KOPT-K1 (cell line): ENCODE measurements around the gene TCP1.
"Not testable (repeated sequence)": the region's sequence is repeated elsewhere in the genome, so short reads cannot be mapped to it uniquely, and the experiment has no call there.

ENCODE experiments used
- H3K27ac ChIP-seq: fragments of 200-600 bp; sonication (generic); 2 replicates; pipeline ENCODE4 v1.5.1; 2016; ENCODE audit warnings: antibody characterized with exemption, mild to moderate bottlenecking, low read depth, low read length; ENCODE audit not compliant: poor library complexity, severe bottlenecking
- H3K36me3 ChIP-seq: fragments of 200-600 bp; sonication (generic); 2 replicates; pipeline ENCODE4 v1.5.1; 2017; ENCODE audit warnings: antibody characterized with exemption, mild to moderate bottlenecking, low read length, moderate library complexity; ENCODE audit not compliant: insufficient read depth
- H3K9me3 ChIP-seq: fragments of 200-600 bp; sonication (generic); 2 replicates; pipeline ENCODE4 v1.5.1; 2017; ENCODE audit warnings: antibody characterized with exemption, low read length, mild to moderate bottlenecking; ENCODE audit not compliant: insufficient read depth, poor library complexity, severe bottlenecking

Gene TCP1

DNA sequence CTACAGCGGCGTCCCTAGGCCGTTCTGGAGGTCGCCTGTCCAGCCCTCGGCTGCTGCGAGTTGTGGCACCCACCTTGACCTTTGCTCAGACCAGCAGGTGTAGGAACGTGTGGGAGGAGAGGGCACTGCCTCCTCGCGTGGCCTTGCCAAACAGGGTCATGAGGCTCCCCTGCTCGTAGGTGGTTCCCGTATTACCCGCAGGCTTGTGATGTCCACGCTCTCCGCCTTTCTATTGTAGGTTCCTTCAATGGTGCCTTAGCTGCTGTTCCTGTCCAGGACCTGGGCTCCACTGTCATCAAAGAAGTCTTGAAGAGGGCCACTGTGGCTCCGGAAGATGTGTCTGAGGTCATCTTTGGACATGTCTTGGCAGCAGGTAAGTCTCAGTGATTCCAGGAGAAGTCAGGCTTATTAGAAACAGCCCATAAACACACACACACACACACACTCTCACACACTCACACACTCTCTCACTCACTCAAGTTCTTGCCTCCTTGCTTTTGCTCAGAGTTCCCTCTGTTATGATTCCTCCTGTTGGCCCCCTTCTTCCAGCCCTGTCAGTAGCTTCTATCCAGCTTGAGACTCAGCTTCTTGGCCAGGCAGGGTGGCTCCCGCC, 26.6 kb downstream of the TCP1 start:
- Histone ChIP-seq H3K9me3 (no peaks in the 10 kb centered on the region), H3K27ac (peak overlapping the region; percentile 96), H3K36me3 (peaks cover 59% of the 10 kb centered on the region)

DNA sequence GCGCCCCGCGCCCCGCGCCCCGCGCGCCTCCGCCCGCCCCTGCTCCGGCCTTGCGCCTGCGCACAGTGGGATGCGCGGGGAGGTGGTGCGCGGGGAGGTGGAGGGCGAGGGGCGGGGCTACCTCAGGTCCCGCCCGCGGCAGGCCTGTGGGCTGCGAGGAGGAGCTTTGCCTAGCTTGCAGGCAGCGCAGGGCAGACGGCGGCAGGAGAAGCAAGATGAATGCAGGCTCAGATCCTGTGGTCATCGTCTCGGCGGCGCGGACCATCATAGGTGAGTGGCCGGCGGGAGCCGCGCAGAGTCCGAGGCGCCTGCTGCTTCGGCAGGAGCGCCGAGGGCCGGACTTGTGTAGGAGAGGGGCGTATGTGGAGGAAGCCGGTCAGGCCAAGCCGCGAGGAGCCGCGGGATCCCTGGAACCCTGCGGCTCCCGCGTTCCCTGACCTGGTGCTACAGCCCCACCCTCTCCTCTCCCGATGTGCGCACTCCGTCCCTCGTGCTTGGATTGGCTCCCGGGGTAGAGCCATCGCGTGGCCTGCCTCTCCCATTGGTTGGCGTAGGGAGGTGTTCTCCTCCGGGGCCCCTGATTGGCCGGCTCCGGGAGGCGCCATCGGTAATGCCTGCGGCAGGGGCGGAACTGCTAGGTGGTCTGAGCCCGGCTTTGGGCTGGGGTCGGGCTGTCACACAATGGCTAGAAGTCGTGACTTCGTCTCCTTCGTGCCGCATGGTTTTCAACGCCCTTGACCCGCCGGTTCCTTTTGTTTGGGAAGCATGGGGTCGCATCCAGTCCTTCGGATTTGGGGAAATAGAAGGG, 27.3 kb downstream of the TCP1 start, which contains the start of gene ACAT2:
Gene ACAT2, plus strand, starts transcription at position 173 of the 808 bp plus-strand sequence. Its CDS starts 43 bp downstream, at position 216.
- peaks cover 59% of the 10 kb centered on the region for H3K36me3 ChIP-seq
- H3K9me3 ChIP-seq = no peaks in the 10 kb centered on the region
- H3K27ac ChIP-seq = peak within 1 kb of the TSS; percentile 96

DNA sequence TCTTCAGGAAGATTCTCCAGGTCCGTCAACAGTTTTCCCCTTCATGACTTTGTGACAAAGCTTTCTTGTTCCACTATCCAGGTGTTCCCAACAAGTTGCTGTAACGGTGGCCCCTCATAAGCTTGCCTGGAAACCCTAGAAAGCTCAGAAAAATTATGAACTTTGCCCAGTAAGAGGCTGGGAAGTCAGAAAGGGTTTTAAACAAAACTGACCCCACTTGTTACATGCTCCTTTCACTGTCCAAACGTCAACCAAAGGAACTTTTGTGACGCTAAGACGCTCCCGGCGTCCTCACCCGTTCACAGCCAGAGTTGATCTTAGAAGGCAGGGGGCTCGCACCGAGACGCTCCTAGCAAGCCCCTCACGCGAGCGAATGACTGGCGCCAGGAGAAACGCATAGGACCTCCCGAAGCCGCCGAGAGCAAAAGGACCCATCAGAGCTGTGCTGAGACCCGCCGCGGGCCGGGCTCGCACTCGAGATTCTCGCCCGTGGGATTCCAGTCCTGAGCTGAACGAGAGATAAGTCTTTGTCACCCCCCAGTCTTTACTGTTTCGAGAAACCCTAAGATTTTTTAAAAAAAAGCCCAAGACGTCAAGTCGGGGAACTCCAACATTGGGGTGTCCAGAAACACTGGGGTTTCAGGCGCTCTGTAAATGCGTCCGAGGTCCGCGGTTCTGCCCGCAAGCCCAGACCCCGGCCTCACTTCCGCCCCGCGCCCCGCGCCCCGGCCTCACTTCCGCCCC, 28.1 kb downstream of the TCP1 start:
- Histone ChIP-seq H3K9me3 (no peaks in the 10 kb centered on the region), H3K27ac (peak overlapping the region; percentile 96), H3K36me3 (peaks cover 59% of the 10 kb centered on the region)

DNA sequence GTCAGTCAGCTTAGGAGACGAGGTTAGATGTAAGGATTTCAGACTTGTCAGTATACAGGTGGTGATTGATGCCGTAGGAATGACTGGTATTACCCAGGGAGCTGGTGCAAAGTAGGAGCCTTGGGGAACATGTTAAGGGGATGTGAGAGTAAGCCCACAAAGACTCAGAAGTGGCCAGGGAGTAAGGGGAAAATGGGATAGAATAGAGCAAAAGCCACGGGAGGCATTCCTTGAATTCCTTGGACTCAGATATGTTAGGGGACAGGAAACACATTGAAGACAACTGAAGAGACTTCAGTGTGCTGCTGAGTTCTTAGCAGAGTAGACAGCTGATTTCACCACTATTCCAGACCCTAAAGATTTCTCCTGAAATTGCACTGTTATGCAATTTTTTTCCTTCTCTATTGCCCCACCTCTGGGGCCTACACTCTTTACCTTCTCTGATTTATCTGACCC, 28.8 kb downstream of the TCP1 start:
- Histone ChIP-seq H3K36me3 (peaks cover 59% of the 10 kb centered on the region), H3K9me3 (no peaks in the 10 kb centered on the region), H3K27ac (peak overlapping the region; percentile 96)

DNA sequence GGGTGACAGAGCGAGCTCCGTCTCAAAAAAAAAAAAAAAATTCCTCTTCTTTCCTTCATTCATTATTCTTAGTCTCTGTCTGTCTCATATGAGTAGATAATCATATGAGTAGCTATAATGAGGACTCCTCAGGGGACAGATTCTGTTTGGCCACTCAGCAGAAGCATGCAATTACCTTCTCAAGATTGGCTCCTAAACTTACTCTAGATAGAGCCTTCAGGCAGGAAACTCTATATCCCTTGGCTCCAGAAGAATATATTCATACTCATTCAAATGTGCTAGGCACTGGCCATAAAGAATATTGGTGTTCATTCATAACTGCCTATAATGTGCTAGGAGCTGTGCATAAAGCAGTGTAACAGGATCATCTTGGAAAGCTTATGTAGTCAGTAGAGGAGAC, 29.8 kb downstream of the TCP1 start:
- H3K27ac ChIP-seq = no peak overlapping the region

DNA sequence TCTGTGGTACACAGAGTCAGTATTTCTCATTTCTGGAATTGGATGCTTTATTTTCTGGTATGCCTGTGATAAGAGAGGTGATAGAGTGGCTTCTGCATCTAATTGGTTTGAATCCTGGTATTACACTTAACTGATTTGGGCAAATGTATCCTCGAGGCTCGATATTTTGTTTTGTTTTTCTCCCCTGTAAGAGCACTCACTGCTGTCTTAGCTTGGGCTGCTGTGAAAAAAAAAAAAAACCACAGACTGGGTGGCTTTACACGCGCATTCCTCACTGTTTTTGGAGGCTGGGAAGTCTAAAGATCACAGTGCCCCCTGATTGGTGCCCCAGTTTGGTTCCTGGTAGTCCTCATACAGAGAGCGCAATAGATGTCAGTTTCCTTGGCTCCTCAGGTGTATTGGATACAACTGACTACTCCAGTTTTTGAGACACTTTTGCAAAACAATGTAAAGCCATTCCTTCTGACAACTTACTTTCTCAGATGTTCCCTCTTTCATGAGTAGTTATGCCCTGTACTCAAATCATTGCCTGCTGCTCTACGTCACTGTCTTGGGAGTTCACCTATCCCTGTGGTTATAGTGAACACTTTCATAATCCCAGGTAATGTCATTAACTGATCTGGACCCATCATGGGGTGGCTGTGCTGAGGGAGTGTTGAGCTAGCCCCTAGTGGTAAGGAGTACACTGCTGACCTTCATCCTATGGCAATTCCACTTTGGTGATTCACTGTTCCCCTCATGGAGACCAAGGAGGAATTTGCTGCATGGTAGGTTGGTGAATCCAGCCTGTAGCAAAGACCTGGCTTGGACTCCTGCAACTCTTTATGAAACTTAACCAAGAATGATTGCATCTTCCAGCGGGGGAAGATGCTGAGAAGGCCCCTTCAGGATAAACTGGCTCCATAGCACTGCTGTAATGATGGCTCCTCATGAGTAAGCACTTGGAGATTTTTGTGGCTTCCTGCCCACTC, 31.1 kb downstream of the TCP1 start:
- H3K36me3 ChIP-seq = peaks cover 61% of the 10 kb centered on the region
- H3K9me3 ChIP-seq = no peaks in the 10 kb centered on the region
- H3K27ac ChIP-seq = no peak overlapping the region

More for the DNA sequence above, 29.8 kb downstream of the TCP1 start:
- Histone ChIP-seq H3K36me3 (peaks cover 59% of the 10 kb centered on the region), H3K9me3 (no peaks in the 10 kb centered on the region)

DNA sequence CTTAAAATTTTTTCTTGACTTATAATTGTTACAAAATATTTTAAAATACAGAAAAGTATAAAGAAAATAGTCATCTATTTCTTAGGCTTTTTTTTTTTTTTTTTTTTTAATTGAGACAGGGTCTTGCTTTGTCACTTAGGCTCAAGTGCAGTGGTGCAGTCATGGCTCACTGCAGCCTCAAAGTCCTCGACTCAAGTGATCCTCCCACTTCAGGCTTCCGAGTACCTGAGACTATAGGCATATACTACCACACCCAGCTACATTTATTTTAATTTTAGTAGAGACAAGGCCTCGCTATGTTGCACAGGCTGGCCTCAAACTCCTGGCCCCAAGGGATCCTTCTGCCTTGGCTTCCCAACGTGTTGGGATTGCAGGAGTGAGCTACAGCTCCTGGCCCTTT, 32.9 kb downstream of the TCP1 start:
- H3K36me3 ChIP-seq = peaks cover 74% of the 10 kb centered on the region
- H3K9me3 ChIP-seq = no peaks in the 10 kb centered on the region
- H3K27ac ChIP-seq = no peak overlapping the region

DNA sequence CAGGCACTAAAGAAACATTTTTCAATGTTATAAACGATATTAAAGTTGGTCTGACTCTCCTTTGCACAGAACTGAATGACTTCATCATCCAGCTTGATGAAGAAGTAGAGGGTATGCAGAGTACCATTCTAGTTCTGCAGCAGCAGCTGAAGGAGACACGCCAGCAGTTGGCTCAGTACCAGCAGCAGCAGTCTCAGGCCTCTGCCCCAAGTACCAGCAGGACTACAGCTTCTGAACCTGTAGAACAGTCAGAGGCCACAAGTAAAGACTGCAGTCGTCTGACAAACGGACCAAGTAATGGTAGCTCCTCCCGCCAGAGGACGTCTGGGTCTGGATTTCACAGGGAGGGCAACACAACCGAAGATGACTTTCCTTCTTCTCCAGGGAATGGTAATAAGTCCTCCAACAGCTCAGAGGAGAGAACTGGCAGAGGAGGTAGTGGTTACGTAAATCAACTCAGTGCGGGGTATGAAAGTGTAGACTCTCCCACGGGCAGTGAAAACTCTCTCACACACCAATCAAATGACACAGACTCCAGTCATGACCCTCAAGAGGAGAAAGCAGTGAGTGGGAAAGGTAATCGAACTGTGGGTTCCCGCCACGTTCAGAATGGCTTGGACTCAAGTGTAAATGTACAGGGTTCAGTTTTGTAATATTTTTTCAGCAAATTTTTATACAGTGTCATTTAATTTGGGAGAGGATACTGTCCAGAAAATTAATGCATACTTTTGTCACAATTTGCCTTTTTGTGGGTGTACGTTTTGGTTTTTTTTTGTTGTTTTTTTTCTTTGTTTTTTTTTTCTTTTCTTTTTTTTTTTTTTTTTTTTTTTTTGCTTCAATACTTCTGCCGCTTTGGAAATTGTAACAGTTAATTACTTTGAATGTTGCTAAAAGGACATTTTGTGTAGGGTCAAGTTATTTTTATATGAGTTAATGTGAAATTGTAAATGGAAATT, 34.2 kb downstream of the TCP1 start:
- Histone ChIP-seq H3K27ac (no peak overlapping the region), H3K36me3 (peaks cover 87% of the 10 kb centered on the region), H3K9me3 (no peaks in the 10 kb centered on the region)

DNA sequence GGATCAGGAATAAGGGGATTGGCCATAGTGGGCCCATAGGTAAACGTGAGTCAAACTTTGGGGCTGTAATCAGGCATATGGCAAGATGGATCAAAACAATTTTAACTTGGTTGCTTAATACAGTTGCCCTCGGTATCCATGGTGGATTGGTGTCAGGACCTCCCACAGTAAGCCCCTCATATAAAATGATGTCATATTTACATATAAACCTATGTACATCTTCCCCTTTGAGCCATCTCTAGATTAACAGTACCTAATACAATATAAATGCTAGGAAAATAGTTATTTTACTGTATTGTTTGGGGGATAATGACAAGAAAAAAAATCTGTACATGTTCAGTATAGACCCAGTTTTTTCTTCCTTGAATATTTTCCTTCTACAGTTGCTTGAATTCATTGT, 35.0 kb downstream of the TCP1 start:
- Histone ChIP-seq H3K27ac (no peak overlapping the region), H3K9me3 (no peaks in the 10 kb centered on the region), H3K36me3 (peaks cover 95% of the 10 kb centered on the region)

DNA sequence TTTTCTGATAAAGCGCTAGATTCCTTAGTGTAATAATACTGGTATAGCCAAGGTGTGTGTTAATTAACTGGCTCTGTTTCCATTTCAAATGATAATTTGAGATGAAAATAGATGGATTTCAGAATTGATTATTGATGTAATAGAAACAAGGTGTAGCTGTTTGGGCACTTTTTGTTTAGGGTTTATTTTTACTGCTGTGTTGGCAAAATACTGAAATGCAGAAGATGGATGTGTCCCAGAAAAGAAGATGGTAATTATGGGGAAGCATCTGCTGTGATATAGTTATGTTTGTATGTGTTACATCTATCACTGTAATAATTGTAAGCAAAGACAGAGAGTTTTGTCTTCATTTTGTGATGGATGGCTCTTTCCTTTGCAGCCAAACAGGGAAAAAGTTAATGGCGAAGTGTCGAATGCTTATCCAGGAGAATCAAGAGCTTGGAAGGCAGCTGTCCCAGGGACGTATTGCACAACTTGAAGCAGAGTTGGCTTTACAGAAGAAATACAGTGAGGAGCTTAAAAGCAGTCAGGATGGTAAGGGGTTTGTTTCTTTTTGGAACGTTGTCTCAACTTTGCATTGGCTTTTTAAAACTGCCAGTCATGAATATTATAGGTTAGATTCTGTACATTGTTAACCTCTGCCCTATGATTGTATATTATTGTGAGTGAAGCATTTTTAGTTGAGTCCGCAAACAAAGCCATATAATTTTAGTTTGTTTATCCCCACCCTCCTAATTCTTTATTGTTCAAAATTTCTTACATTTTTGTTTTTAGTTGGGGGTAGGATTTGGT, 36.1 kb downstream of the TCP1 start:
- no peak overlapping the region for H3K27ac ChIP-seq
- peaks cover 100% of the 10 kb centered on the region for H3K36me3 ChIP-seq
- no peaks in the 10 kb centered on the region for H3K9me3 ChIP-seq

DNA sequence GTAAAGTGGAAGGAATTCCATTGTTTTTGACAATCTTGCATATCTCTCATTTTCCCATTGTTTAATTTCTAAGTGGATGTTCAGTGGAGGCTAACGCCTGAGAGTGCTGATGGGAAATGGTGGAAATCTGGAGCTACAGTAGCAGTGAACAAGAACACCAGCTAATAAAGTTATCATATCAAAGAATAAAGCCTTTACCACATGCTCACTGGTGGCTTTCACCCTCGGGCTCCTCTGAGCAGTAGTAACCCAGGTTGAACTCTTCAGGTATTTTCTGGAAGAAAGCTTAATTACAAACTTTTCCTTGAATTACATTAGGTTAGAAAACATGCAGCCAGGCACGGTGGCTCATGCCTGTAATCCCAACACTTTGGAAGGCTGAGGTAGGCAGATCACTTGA, 38.0 kb downstream of the TCP1 start:
- no peaks in the 10 kb centered on the region for H3K9me3 ChIP-seq
- peaks cover 100% of the 10 kb centered on the region for H3K36me3 ChIP-seq
- H3K27ac ChIP-seq = no peak overlapping the region

DNA sequence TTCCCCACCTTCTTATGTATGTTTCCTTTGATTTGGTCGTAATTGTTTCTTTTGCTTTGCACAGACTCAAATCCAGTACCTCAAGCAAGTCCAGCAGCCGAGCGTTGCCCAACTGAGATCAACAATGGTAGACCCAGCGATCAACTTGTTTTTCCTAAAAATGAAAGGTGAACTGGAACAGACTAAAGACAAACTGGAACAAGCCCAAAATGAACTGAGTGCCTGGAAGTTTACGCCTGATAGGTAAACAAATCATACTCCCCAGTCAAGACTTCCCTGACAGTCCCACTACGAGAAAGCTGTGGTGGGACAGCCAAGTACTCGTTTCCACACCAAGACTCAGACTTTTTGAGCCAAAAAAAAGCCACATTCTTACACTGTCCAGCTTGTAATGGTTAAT, 41.3 kb downstream of the TCP1 start:
- H3K36me3 ChIP-seq = peaks cover 100% of the 10 kb centered on the region
- not testable (repeated sequence) for H3K27ac ChIP-seq, H3K9me3 ChIP-seq

DNA sequence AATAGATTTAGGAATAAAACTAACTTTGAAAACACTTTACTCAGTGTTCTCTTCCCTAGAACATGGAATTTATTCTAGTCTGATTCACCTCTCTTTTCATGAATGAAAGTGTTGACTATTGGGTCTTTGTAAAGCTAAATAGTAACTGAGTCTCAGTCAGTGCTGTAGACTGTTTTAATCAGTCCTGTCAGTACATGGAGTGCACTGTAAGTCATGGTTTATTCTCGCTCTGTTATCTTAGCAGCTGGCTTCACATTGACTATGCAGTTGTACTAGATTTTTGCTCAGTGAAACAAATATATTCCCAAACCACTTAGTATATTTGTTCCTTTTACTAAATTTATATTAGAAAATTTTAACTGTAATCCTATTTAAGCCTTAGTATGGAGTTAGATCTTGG, 42.6 kb downstream of the TCP1 start:
- Histone ChIP-seq H3K27ac (no peak overlapping the region), H3K9me3 (no peaks in the 10 kb centered on the region), H3K36me3 (peaks cover 100% of the 10 kb centered on the region)
